ENCODE data around the gene CDH13.

- TF ChIP-seq HNRNPH1 (optimal IDR thresholded peaks at IDR 0.05; ENCODE audit: low read depth, low read length) (no peak), BRCA1 (IDR thresholded peaks at IDR 0.05) (no peak), BRCA1 (CRISPR knock-in tag; IDR thresholded peaks at IDR 0.05) (no peak), CGGBP1 (CRISPR knock-in tag; IDR thresholded peaks at IDR 0.05) (no peak), ATF2 (CRISPR knock-in tag; IDR thresholded peaks at IDR 0.05) (no peak), ZKSCAN3 (CRISPR knock-in tag; IDR thresholded peaks at IDR 0.05) (no peak), POLR2G (IDR thresholded peaks at IDR 0.05; ENCODE audit: low read depth, low read length) (no peak), KAT7 (CRISPR knock-in tag; IDR thresholded peaks at IDR 0.05; ENCODE audit: borderline replicate concordance) (no peak)
Observed at GRCh38 chr16:83085660-83086059, 458.9 kb downstream of the CDH13 start.

All from K562 (cell line).